Right atrium auricular region (tissue), 2 donors: ENCODE data around the gene CPXM2. TPM values are rescaled to one million over a fixed set of nuclear protein-coding genes. Genes with fewer than 3 reads are reported as not detected.

Source experiments
- DNase-seq: peaks from one replicate; pipeline ENCODE4 v3.0.0-alpha.2; 2019; ENCODE audit warnings: low spot score
- H3K27ac ChIP-seq, 2 donors: fragments of 200-600 bp; sonication (generic); 1 replicate in 1 of 2; 2 replicates in 1 of 2; pipeline ENCODE4 v1.5.1; 2016 to 2019
- H3K27me3 ChIP-seq, 2 donors: fragments of 200-600 bp; sonication (generic); one replicate each; pipeline versions ENCODE4 v1.5.1 to v1.6.0; 2017 to 2019
- H3K36me3 ChIP-seq: fragments of 200-600 bp; sonication (generic); one replicate; pipeline ENCODE4 v1.5.1; 2016
- H3K4me1 ChIP-seq, 2 donors: fragments of 200-600 bp; sonication (generic); one replicate each; pipeline versions ENCODE4 v1.5.1 to v1.6.0; 2017 to 2019
- H3K4me3 ChIP-seq, 2 donors: fragments of 200-600 bp; sonication (generic); 1 replicate in 1 of 2; 2 replicates in 1 of 2; pipeline ENCODE4 v1.5.1; 2017 to 2019; ENCODE audit warnings: mild to moderate bottlenecking in 1 of 2, moderate library complexity in 1 of 2
- H3K9me3 ChIP-seq, 2 donors: fragments of 200-600 bp; sonication (generic); one replicate each; pipeline ENCODE4 v1.5.1; 2019
- CTCF ChIP-seq, 2 donors: fragments of 200-600 bp; sonication (generic); IDR thresholded peaks; one replicate each; pipeline ENCODE4 v1.5.1; 2019; ENCODE audit warnings: antibody characterized with exemption in 2 of 2
- total RNA-seq, 2 donors: library from RNA; depleted of rRNA; stranded (reverse); fragments of >200 nt; gene quantifications; one replicate each; pipeline ENCODE4 v1.1.0, GENCODE V29; 2016

CPXM2 gene
- total RNA-seq, 2 donors from 2014 or later, result 8.3 to 8.5 TPM

- H3K36me3 ChIP-seq, result no peaks in the 10 kb centered on the region
- H3K4me3 ChIP-seq, result no peak overlapping the region
- no peak for DNase-seq
- TF ChIP-seq CTCF (IDR thresholded peaks at IDR 0.05), result no peak
- H3K4me1 ChIP-seq, result peaks cover 0 to 3% of the 10 kb centered on the region in 2 donors
- no peaks in the 10 kb centered on the region for H3K27me3 ChIP-seq
- H3K27ac ChIP-seq, result no peak overlapping the region
- no peaks in the 10 kb centered on the region for H3K9me3 ChIP-seq
Measured at GRCh38 chr10:123882681-123883445, 8.7 kb downstream of the CPXM2 start.

- no peak overlapping the region for H3K4me3 ChIP-seq
- no peak for TF ChIP-seq CTCF (IDR thresholded peaks at IDR 0.05)
- DNase-seq, result no peak
- H3K27me3 ChIP-seq, result no peaks in the 10 kb centered on the region
- no peaks in the 10 kb centered on the region for H3K9me3 ChIP-seq
- H3K27ac ChIP-seq, result no peak overlapping the region
- H3K4me1 ChIP-seq, result peaks cover 0 to 3% of the 10 kb centered on the region in 2 donors
- H3K36me3 ChIP-seq, result no peaks in the 10 kb centered on the region
Measured at GRCh38 chr10:123882177-123882576, 9.4 kb downstream of the CPXM2 start.

- H3K27ac ChIP-seq, result no peak overlapping the region
- DNase-seq, result no peak
Measured at GRCh38 chr10:123879606-123880257, 11.9 kb downstream of the CPXM2 start.

GRCh38 chr10:123878666-123879303 lies 12.8 kb downstream of the CPXM2 start:
- no peaks in the 10 kb centered on the region for H3K27me3 ChIP-seq
- no peak for DNase-seq
- TF ChIP-seq CTCF (IDR thresholded peaks at IDR 0.05), result no peak
- H3K27ac ChIP-seq, result no peak overlapping the region
- no peaks in the 10 kb centered on the region for H3K36me3 ChIP-seq
- H3K4me1 ChIP-seq, result no peaks in the 10 kb centered on the region
- no peak overlapping the region for H3K4me3 ChIP-seq
- no peaks in the 10 kb centered on the region for H3K9me3 ChIP-seq

More at GRCh38 chr10:123879606-123880257, 11.9 kb downstream of the CPXM2 start:
- Histone ChIP-seq H3K4me1 (no peaks in the 10 kb centered on the region), H3K4me3 (no peak overlapping the region), H3K36me3 (no peaks in the 10 kb centered on the region), H3K9me3 (no peaks in the 10 kb centered on the region), H3K27me3 (no peaks in the 10 kb centered on the region)
- no peak for TF ChIP-seq CTCF (IDR thresholded peaks at IDR 0.05)

- no peak for TF ChIP-seq CTCF (IDR thresholded peaks at IDR 0.05)
- H3K36me3 ChIP-seq, result no peaks in the 10 kb centered on the region
- H3K4me1 ChIP-seq, result no peaks in the 10 kb centered on the region
- no peak for DNase-seq
- peaks cover 0 to 13% of the 10 kb centered on the region in 2 donors for H3K9me3 ChIP-seq
- H3K27me3 ChIP-seq, result no peaks in the 10 kb centered on the region
- H3K27ac ChIP-seq, result no peak overlapping the region
- H3K4me3 ChIP-seq, result no peak overlapping the region
Measured at GRCh38 chr10:123870260-123870659, 21.3 kb downstream of the CPXM2 start.
